ENCODE measurements around the gene CHMP5. TPM values are rescaled to one million over a fixed set of nuclear protein-coding genes. Genes with fewer than 3 reads are reported as not detected.
A peak's percentile ranks its signal among the peaks of the same experiment; 100 is the strongest.

CHMP5 gene
- total RNA-seq, 2 experiments from 2014 or later, result 17.4 to 18.6 TPM

GRCh38 chr9:33232815-33233214, 32.0 kb upstream of the CHMP5 start:
- DNase-seq (no peak), ATAC-seq (ENCODE audit: poor library complexity) (no peak)
- Histone ChIP-seq H3K4me3 (ENCODE audit: low read length) (no peak overlapping the region), H3K27ac (ENCODE audit: low read depth in 1 of 2, low read length in 2 of 2) (no peak overlapping the region), H3K27me3 (ENCODE audit: control insufficient read depth in 1 of 2, insufficient read depth in 2 of 2, low read length in 2 of 2) (peaks cover 0 to 2% of the 10 kb centered on the region in 2 experiments), H3K4me1 (ENCODE audit: insufficient read depth, low read length) (no peaks in the 10 kb centered on the region), H3K36me3 (ENCODE audit: insufficient read depth, low read length) (no peaks in the 10 kb centered on the region), H3K9me3 (ENCODE audit: control insufficient read depth in 1 of 2, insufficient read depth in 1 of 2, low read length in 2 of 2) (no peaks in the 10 kb centered on the region)
- Mint-ChIP-seq H3K9me3 (no peaks in the 10 kb centered on the region), H3K27me3 (no peaks in the 10 kb centered on the region), H3K4me3 (no peak overlapping the region), H3K27ac (no peak overlapping the region), H3K36me3 (ENCODE audit: low read depth) (no peaks in the 10 kb centered on the region), H3K4me1 (ENCODE audit: low read depth) (no peaks in the 10 kb centered on the region)
- intact Hi-C loops (cut with DNase I, micrococcal nuclease), result no loop called here
- TF ChIP-seq CTCF (IDR thresholded peaks at IDR 0.05), result no peak
- ChIA-PET CTCF (no interaction called here), POLR2A (interaction anchor here (1.0 kb wide), 1 partner anchor 25 kb away, joined by 3 read pairs; no protein-coding TSS in a partner anchor)

GRCh38 chr9:33233626-33234342, 31.1 kb upstream of the CHMP5 start:
- no peaks in the 10 kb centered on the region for H3K36me3 Mint-ChIP-seq (ENCODE audit: low read depth)
- H3K27ac Mint-ChIP-seq, result no peak overlapping the region
- H3K4me3 Mint-ChIP-seq, result no peak overlapping the region
- CTCF ChIA-PET, result interaction anchor here (0.6 kb wide), 1 partner anchor 1161 kb away, joined by 3 read pairs; no protein-coding TSS in a partner anchor
- H3K4me3 ChIP-seq (ENCODE audit: low read length), result no peak overlapping the region
- no peaks in the 10 kb centered on the region for H3K4me1 ChIP-seq (ENCODE audit: insufficient read depth, low read length)
- no peaks in the 10 kb centered on the region for H3K27me3 Mint-ChIP-seq
- H3K36me3 ChIP-seq (ENCODE audit: insufficient read depth, low read length), result no peaks in the 10 kb centered on the region
- no peaks in the 10 kb centered on the region for H3K9me3 Mint-ChIP-seq
- H3K9me3 ChIP-seq (ENCODE audit: control insufficient read depth in 1 of 2, insufficient read depth in 1 of 2, low read length in 2 of 2), result no peaks in the 10 kb centered on the region
- H3K4me1 Mint-ChIP-seq (ENCODE audit: low read depth), result no peaks in the 10 kb centered on the region
- peaks cover 0 to 2% of the 10 kb centered on the region in 2 experiments for H3K27me3 ChIP-seq (ENCODE audit: control insufficient read depth in 1 of 2, insufficient read depth in 2 of 2, low read length in 2 of 2)
- no peak overlapping the region for H3K27ac ChIP-seq (ENCODE audit: low read depth in 1 of 2, low read length in 2 of 2)
- POLR2A ChIA-PET, result interaction anchor here (1.0 kb wide), 1 partner anchor 24 kb away, joined by 3 read pairs; no protein-coding TSS in a partner anchor
- intact Hi-C loops (cut with DNase I, micrococcal nuclease), result no loop called here
- no peak for TF ChIP-seq CTCF (IDR thresholded peaks at IDR 0.05)
- peak in 2 of 14 experiments; percentile 3 to 31 for DNase-seq
- no peak for ATAC-seq (ENCODE audit: poor library complexity)

- intact Hi-C loops (cut with DNase I, micrococcal nuclease), result no loop called here
- ATAC-seq (ENCODE audit: poor library complexity) (no peak), DNase-seq (no peak)
- H3K4me3 ChIP-seq (ENCODE audit: low read length), result no peak overlapping the region
- Mint-ChIP-seq H3K36me3 (ENCODE audit: low read depth) (no peaks in the 10 kb centered on the region), H3K4me1 (ENCODE audit: low read depth) (peaks cover 3% of the 10 kb centered on the region), H3K9me3 (no peaks in the 10 kb centered on the region), H3K27ac (no peak overlapping the region), H3K27me3 (no peaks in the 10 kb centered on the region), H3K4me3 (no peak overlapping the region)
- peaks cover 0 to 2% of the 10 kb centered on the region in 2 experiments for H3K27me3 ChIP-seq (ENCODE audit: control insufficient read depth in 1 of 2, insufficient read depth in 2 of 2, low read length in 2 of 2)
- ChIA-PET CTCF (no interaction called here), POLR2A (no interaction called here)
- H3K9me3 ChIP-seq (ENCODE audit: control insufficient read depth in 1 of 2, insufficient read depth in 1 of 2, low read length in 2 of 2), result no peaks in the 10 kb centered on the region
- no peak overlapping the region for H3K27ac ChIP-seq (ENCODE audit: low read depth in 1 of 2, low read length in 2 of 2)
- H3K4me1 ChIP-seq (ENCODE audit: insufficient read depth, low read length), result peaks cover under 1% of the 10 kb centered on the region
- TF ChIP-seq CTCF (IDR thresholded peaks at IDR 0.05), result no peak
- H3K36me3 ChIP-seq (ENCODE audit: insufficient read depth, low read length), result no peaks in the 10 kb centered on the region
Measured at GRCh38 chr9:33234511-33235467, 30.1 kb upstream of the CHMP5 start.

Data from CD4-positive, alpha-beta T cell (primary cell).